K562 (cell line): ENCODE measurements around the gene DERL3. TPM values are rescaled to one million over a fixed set of nuclear protein-coding genes. Genes with fewer than 3 reads are reported as not detected.

Experiments
- ATAC-seq: fragments of 200-7000 bp; cut with Tn5 transposase; 3 replicates; pipeline ENCODE4 v1.9.1; 2020; ENCODE audit warnings: moderate library complexity
- BruUV-seq: library from RNA; stranded (reverse); fragments of 400-500 nt; replicated peaks from 2 replicates; lab custom pipeline; 2021; lab: Mats Ljungman, UMichigan
- CTCF ChIA-PET: fragments of 300-600 bp; formaldehyde crosslinking; extraction: SDS; loops from one replicate; lab custom pipeline; 2021; ENCODE audit warnings: low intra/inter-chr PET ratio; lab: Yijun Ruan, JAX
- POLR2A ChIA-PET: fragments of 300-600, 350-650 bp; sonication (Branson Sonifier 250); formaldehyde crosslinking; extraction: SDS; loops from one replicate; lab custom pipeline; 2021; ENCODE audit warnings: antibody characterized with exemption, inconsistent platforms; lab: Yijun Ruan, JAX
- DNase-seq, 4 experiments: peaks; one replicate each; pipeline versions ENCODE4 v3.0.0 to v3.0.0-alpha.2; 2011 to 2018; ENCODE audit warnings: low spot score in 3 of 4, mixed read lengths in 3 of 4; ENCODE audit errors: extremely low read depth in 1 of 4
- FAIRE-seq: peaks from 2 replicates; lab custom pipeline; 2011; peaks lifted over from hg19 to GRCh38; lab: Jason Lieb, UNC
- H2AFZ ChIP-seq: 2 replicates; pipeline ENCODE4 v1.6.0; 2011; ENCODE audit warnings: low read depth, low read length, control low read depth, inconsistent platforms
- H3K27ac ChIP-seq: fragments of 200-600 bp; 3 replicates; pipeline ENCODE4 v1.8.0; 2011; ENCODE audit warnings: low read depth, mild to moderate bottlenecking, control low read depth, inconsistent platforms, low read length, moderate library complexity, mixed read lengths; ENCODE audit errors: extremely low read depth
- H3K27me3 ChIP-seq, 2 experiments: fragments of 300-600 bp in 1 of 2; 2 replicates in 1 of 2; 3 replicates in 1 of 2; pipeline versions ENCODE4 v1.6.0 to v1.8.0; 2011; ENCODE audit warnings: inconsistent platforms in 2 of 2, low read length in 2 of 2, mild to moderate bottlenecking in 1 of 2, mixed read lengths in 1 of 2, moderate library complexity in 1 of 2; ENCODE audit not compliant: control insufficient read depth in 2 of 2, insufficient read depth in 2 of 2
- H3K36me3 ChIP-seq: fragments of 300-600 bp; 3 replicates; pipeline ENCODE4 v1.8.0; 2011; ENCODE audit warnings: mild to moderate bottlenecking, low read length, inconsistent platforms; ENCODE audit not compliant: control insufficient read depth, insufficient read depth
- H3K4me1 ChIP-seq, 2 experiments: fragments of 200-600 bp in 1 of 2; replicated peaks in 1 of 2; 2 replicates in 1 of 2; 3 replicates in 1 of 2; pipeline versions ENCODE4 v1.5.1 to v1.8.0; 2011; ENCODE audit warnings: inconsistent platforms in 2 of 2, low read length in 2 of 2, mild to moderate bottlenecking in 1 of 2, mixed read lengths in 1 of 2, moderate library complexity in 1 of 2; ENCODE audit not compliant: control insufficient read depth in 2 of 2, insufficient read depth in 2 of 2
- H3K4me2 ChIP-seq: 2 replicates; pipeline ENCODE4 v1.6.1; 2011; ENCODE audit warnings: low read length, control low read depth, inconsistent platforms, mixed read lengths; ENCODE audit not compliant: insufficient read depth
- H3K4me3 ChIP-seq: fragments of 200-600 bp; sonication (generic), shearing (Covaris generic); 2 replicates; pipeline ENCODE4 v1.5.1; 2016; ENCODE audit warnings: control low read depth, inconsistent platforms
- H3K79me2 ChIP-seq: fragments of 200-600 bp; 3 replicates; pipeline ENCODE4 v1.8.0; 2011; ENCODE audit warnings: low read length, inconsistent platforms; ENCODE audit not compliant: control insufficient read depth, insufficient read depth
- H3K9ac ChIP-seq, 2 experiments: 2 replicates each; pipeline versions ENCODE4 v1.6.0 to v1.6.1; 2011; ENCODE audit warnings: low read depth in 2 of 2, low read length in 2 of 2, control low read depth in 1 of 2, inconsistent platforms in 1 of 2, mild to moderate bottlenecking in 1 of 2, mixed read lengths in 1 of 2; ENCODE audit not compliant: insufficient read depth in 1 of 2
- H3K9me1 ChIP-seq: one replicate; pipeline ENCODE4 v1.6.0; 2011; ENCODE audit warnings: inconsistent platforms, mild to moderate bottlenecking, low read length, moderate library complexity; ENCODE audit not compliant: control insufficient read depth, insufficient read depth
- H3K9me3 ChIP-seq: replicated peaks from 2 replicates; pipeline ENCODE4 v1.5.1; 2011; ENCODE audit warnings: low read depth, low read length, inconsistent platforms; ENCODE audit not compliant: control insufficient read depth, insufficient read depth
- H4K20me1 ChIP-seq: replicated peaks from 2 replicates; pipeline ENCODE4 v1.6.1; 2011; ENCODE audit warnings: low read length, inconsistent platforms, mixed read lengths; ENCODE audit not compliant: control insufficient read depth, insufficient read depth
- CREBBP ChIP-seq: IDR thresholded peaks from one replicate; pipeline ENCODE4 v1.6.1; 2012; ENCODE audit warnings: low read depth, mild to moderate bottlenecking, control low read depth, inconsistent platforms, low read length
- GATAD2A ChIP-seq: fragments of 450-650 bp; IDR thresholded peaks from 2 replicates; pipeline ENCODE4 v1.6.1; 2017
- HMBOX1 ChIP-seq: sonication (generic); IDR thresholded peaks from 2 replicates; pipeline ENCODE4 v1.6.1; 2016
- KLF13 ChIP-seq: fragments of 450-650 bp; IDR thresholded peaks from 2 replicates; pipeline ENCODE4 v1.6.1; 2016; ENCODE audit warnings: missing genetic modification characterization, low read depth, mild to moderate bottlenecking, missing compliant biosample characterization, moderate library complexity, borderline replicate concordance
- LCOR ChIP-seq: sonication (generic); formaldehyde crosslinking; IDR thresholded peaks from 2 replicates; pipeline ENCODE4 v1.8.0; 2022; ENCODE audit warnings: mild to moderate bottlenecking, missing genetic modification reagents
- MTA2 ChIP-seq: fragments of 450-650 bp; IDR thresholded peaks from 2 replicates; pipeline ENCODE4 v1.6.1; 2016; ENCODE audit warnings: low read depth
- NR4A1 ChIP-seq, 2 experiments: fragments of 250-450 bp in 1 of 2; fragments of 450-650 bp in 1 of 2; sonication (Bioruptor Pico) in 1 of 2; IDR thresholded peaks; 2 replicates each; pipeline versions ENCODE4 v1.4.0 to v1.6.1; 2016 to 2020; ENCODE audit warnings: mild to moderate bottlenecking in 2 of 2, missing compliant biosample characterization in 1 of 2, missing genetic modification characterization in 1 of 2, moderate library complexity in 1 of 2
- PRDM10 ChIP-seq: fragments of 450-650 bp; IDR thresholded peaks from 2 replicates; pipeline ENCODE4 v1.6.1; 2018; ENCODE audit not compliant: partially characterized antibody
- RAD51 ChIP-seq: fragments of 450-650 bp; IDR thresholded peaks from 2 replicates; pipeline ENCODE4 v1.7.1; 2016; ENCODE audit warnings: low read depth, mild to moderate bottlenecking, borderline replicate concordance
- TFE3 ChIP-seq: fragments of 450-650 bp; formaldehyde crosslinking; IDR thresholded peaks from 2 replicates; pipeline ENCODE4 v1.4.0; 2020; ENCODE audit warnings: mild to moderate bottlenecking, mixed read lengths
- ZBTB1 ChIP-seq: sonication (generic); formaldehyde crosslinking; IDR thresholded peaks from 2 replicates; pipeline ENCODE4 v1.8.1; 2023; ENCODE audit warnings: missing genetic modification reagents, low read depth, mild to moderate bottlenecking, borderline replicate concordance
- ZFX ChIP-seq: sonication (generic); formaldehyde crosslinking; IDR thresholded peaks from 2 replicates; pipeline ENCODE4 v1.8.0; 2022; ENCODE audit warnings: mild to moderate bottlenecking, missing genetic modification reagents, moderate library complexity
- ZNF347 ChIP-seq: fragments of 450-650 bp; formaldehyde crosslinking; IDR thresholded peaks from 2 replicates; pipeline ENCODE4 v1.4.0; 2020; ENCODE audit warnings: low read depth, mild to moderate bottlenecking, moderate library complexity
- WGBS: fragments of 100-300 bp; shearing (Covaris generic); methylation state at CpG from one replicate; pipeline ENCODE4 v1.1.6; 2016; ENCODE audit warnings: low coverage, mixed read lengths; ENCODE audit not compliant: insufficient coverage; ENCODE audit errors: missing lambda C conversion rate; 5-methylcytosine and 5-hydroxymethylcytosine counted together
- in situ Hi-C: fragments of 300-500 bp; cut with MboI; formaldehyde crosslinking; loops from 4 replicates; pipeline ENCODE4 v1.15.0; 2018; ENCODE audit warnings: inconsistent platforms, mixed read lengths
- intact Hi-C: fragments of 100-400 bp; cut with micrococcal nuclease; formaldehyde crosslinking; loops from 2 replicates; pipeline ENCODE4 v1.14.2; 2022
- polyA plus RNA-seq, 8 experiments: library from polyadenylated mRNA; depleted of rRNA in 4 of 8; stranded (reverse) in 5 of 8; unstranded in 3 of 8; fragments of >200 nt; fragmentation: Nextera tagmentation in 2 of 8; fragmentation: Illumina TruSeq in 1 of 8; extraction: Ambion mirVana in 2 of 8; extraction: Trizol in 1 of 8; gene quantifications; 2 replicates each; pipeline versions ENCODE4 v1.2.1 to v1.2.3, GENCODE V29; 2011 to 2014; ENCODE audit warnings: inconsistent platforms in 1 of 8, missing spikeins in 1 of 8
- total RNA-seq, 7 experiments: library from RNA; depleted of rRNA in 6 of 7; stranded (reverse); fragments of >200 nt in 6 of 7; fragmentation: Illumina TruSeq in 2 of 7; extraction: Trizol in 2 of 7; gene quantifications; 2 replicates each; pipeline versions ENCODE4 v1.2.1 to v1.2.3, GENCODE V29; 2011 to 2021; ENCODE audit warnings: low replicate concordance in 1 of 7
- TF ChIP-seq, protein P1 (sequence below): sonication (generic); formaldehyde crosslinking; IDR thresholded peaks from 2 replicates; pipeline ENCODE4 v1.9.0; 2022; ENCODE audit warnings: mild to moderate bottlenecking, missing genetic modification reagents

Gene DERL3
- total and polyA plus RNA-seq, 9 of the 15 experiments (the other 6 are each of a cell fraction or from before 2014, with no cell fraction given): 1.3 to 12.4 (median 4.8) TPM

- no peaks in the 10 kb centered on the region for H3K79me2 ChIP-seq
- no peaks in the 10 kb centered on the region for H3K27me3 ChIP-seq
- ATAC-seq (no peak), DNase-seq (no peak)
- POLR2A ChIA-PET: interaction anchor here (0.6 kb wide), 1 partner anchor 204 kb away, joined by 3 read pairs; no protein-coding TSS in a partner anchor
- peaks cover 55% of the 10 kb centered on the region; the same call in 2 of the 3 replicates for H3K36me3 ChIP-seq
- no peak overlapping the region for H2AFZ ChIP-seq
- in situ Hi-C loops: no loop called here
- no peak overlapping the region; a peak in 1 of 4 replicates for H3K9ac ChIP-seq
- no peaks in the 10 kb centered on the region for H3K9me1 ChIP-seq
- H3K4me3 ChIP-seq: no peak overlapping the region
- no peaks in the 10 kb centered on the region; the same call in 1 of the 2 replicates for H4K20me1 ChIP-seq
- 76% methylated on average over 8 of the region's 11 CpGs for WGBS
- no peak for TF ChIP-seq LCOR (CRISPR knock-in tag)
- TF ChIP-seq, protein P1, sequence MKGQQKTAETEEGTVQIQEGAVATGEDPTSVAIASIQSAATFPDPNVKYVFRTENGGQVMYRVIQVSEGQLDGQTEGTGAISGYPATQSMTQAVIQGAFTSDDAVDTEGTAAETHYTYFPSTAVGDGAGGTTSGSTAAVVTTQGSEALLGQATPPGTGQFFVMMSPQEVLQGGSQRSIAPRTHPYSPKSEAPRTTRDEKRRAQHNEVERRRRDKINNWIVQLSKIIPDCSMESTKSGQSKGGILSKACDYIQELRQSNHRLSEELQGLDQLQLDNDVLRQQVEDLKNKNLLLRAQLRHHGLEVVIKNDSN: no peak
- TF ChIP-seq ZNF347: no peak
- no peak for TF ChIP-seq MTA2
- TF ChIP-seq TFE3: no peak
- TF ChIP-seq ZBTB1: no peak
- no peak for TF ChIP-seq RAD51
- TF ChIP-seq NR4A1 (CRISPR knock-in tag; IDR thresholded peaks at IDR 0.05): no peak
- TF ChIP-seq NR4A1 (tag; IDR thresholded peaks at IDR 0.05): no peak
- no peak for TF ChIP-seq HMBOX1
- no peak for TF ChIP-seq CREBBP
- no peak for TF ChIP-seq GATAD2A
- TF ChIP-seq ZFX: no peak
- no peak for TF ChIP-seq PRDM10
- no peak for TF ChIP-seq KLF13 (tag)
- TF ChIP-seq, all 486 proteins: peak for 0
- no peak for FAIRE-seq
- CTCF ChIA-PET: no interaction called here
- Histone ChIP-seq H3K4me1 (peaks cover 0 to 20% of the 10 kb centered on the region in 2 experiments; a peak in 3 of 5 replicates), H3K27ac (no peak overlapping the region), H3K9me3 (no peaks in the 10 kb centered on the region), H3K4me2 (no peak overlapping the region)
- no TSS peak for BruUV-seq
- intact Hi-C loops: no loop called here
Observed at GRCh38 chr22:23832226-23833016, 6.4 kb downstream of the DERL3 start.
